MCF 10A (cell line): ENCODE measurements around the gene HMGCLL1. TPM values are rescaled to one million over a fixed set of nuclear protein-coding genes. Genes with fewer than 3 reads are reported as not detected.

Source experiments
- BruUV-seq: library from RNA; stranded (reverse); fragments of 400-500 nt; replicated peaks from 2 replicates; lab custom pipeline; 2021; lab: Mats Ljungman, UMichigan
- CTCF ChIA-PET: fragments of 300-600 bp; sonication (Branson Sonifier 250); formaldehyde crosslinking; extraction: SDS; loops from one replicate; lab custom pipeline; 2021; ENCODE audit warnings: antibody characterized with exemption, inconsistent platforms; lab: Yijun Ruan, JAX
- POLR2A ChIA-PET: fragments of 300-600, 350-650 bp; sonication (Branson Sonifier 250); formaldehyde crosslinking; extraction: SDS; loops from one replicate; lab custom pipeline; 2020; ENCODE audit warnings: antibody characterized with exemption, inconsistent platforms; lab: Yijun Ruan, JAX
- DNase-seq: peaks from one replicate; pipeline ENCODE4 v3.0.0-alpha.2; 2018; ENCODE audit not compliant: unreplicated experiment
- H3K27ac Mint-ChIP-seq: one replicate; pipeline ENCODE4 v1.8.0; 2022; ENCODE audit warnings: mild to moderate bottlenecking, low read depth, mixed read lengths; ENCODE audit not compliant: unreplicated experiment
- H3K27me3 Mint-ChIP-seq: one replicate; pipeline ENCODE4 v1.8.0; 2022; ENCODE audit warnings: mixed read lengths; ENCODE audit not compliant: insufficient read depth, unreplicated experiment
- H3K36me3 Mint-ChIP-seq: one replicate; pipeline ENCODE4 v1.8.0; 2022; ENCODE audit warnings: mild to moderate bottlenecking, moderate library complexity, mixed read lengths; ENCODE audit not compliant: insufficient read depth, unreplicated experiment
- H3K4me1 Mint-ChIP-seq: one replicate; pipeline ENCODE4 v1.8.0; 2022; ENCODE audit warnings: mixed read lengths; ENCODE audit not compliant: insufficient read depth, unreplicated experiment
- H3K4me3 Mint-ChIP-seq: one replicate; pipeline ENCODE4 v1.8.0; 2022; ENCODE audit warnings: mild to moderate bottlenecking, moderate library complexity, mixed read lengths; ENCODE audit not compliant: unreplicated experiment
- H3K9me3 Mint-ChIP-seq: one replicate; pipeline ENCODE4 v1.8.0; 2022; ENCODE audit warnings: mixed read lengths; ENCODE audit not compliant: unreplicated experiment
- intact Hi-C: fragments of 100-400 bp; cut with micrococcal nuclease; formaldehyde crosslinking; loops from 2 replicates; pipeline ENCODE4 v1.14.1; 2022
- total RNA-seq: library from RNA; stranded (reverse); gene quantifications from 2 replicates; pipeline ENCODE4 v1.2.3, GENCODE V29; 2022
- TF ChIP-seq, protein P1 (sequence below): fragments of 200-600 bp; IDR thresholded peaks from one replicate; pipeline ENCODE4 v1.8.0; 2022; ENCODE audit warnings: antibody characterized with exemption, mild to moderate bottlenecking; ENCODE audit not compliant: unreplicated experiment

HMGCLL1 gene
- total RNA-seq, 1 experiment from 2014 or later = 0.21 TPM

DNA sequence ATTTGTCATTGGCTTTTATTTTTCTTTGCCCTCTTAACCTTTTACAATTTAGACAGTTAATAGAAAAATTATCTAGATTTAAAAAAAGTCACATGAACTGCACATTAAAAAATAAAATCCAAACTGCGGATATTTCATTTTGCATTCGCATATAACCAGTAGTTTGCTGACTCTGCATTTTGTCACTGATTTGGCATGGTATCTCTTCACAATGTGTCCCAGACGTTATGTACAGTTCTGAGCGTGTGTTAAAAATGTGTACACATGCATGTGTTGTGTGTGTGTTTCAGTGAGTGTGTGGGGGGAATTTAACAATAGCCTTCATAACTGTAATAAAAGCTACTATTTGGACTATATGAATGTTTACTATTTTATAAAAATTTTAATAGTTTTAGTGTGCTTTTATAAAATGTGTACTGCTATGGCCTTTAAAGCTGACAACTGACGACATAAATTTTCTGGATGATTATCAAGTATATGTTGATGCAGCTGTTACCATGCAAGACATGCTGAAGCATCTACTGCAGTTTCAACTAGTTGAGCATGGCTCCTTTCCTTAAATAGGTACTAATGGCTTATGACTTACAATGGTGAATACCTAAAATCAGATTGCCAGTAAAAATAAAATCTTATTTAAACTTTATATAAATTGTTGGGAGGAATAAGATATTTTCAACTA, 67.7 kb downstream of the HMGCLL1 start:
- no TSS peak for BruUV-seq
- Mint-ChIP-seq H3K4me3 (no peak overlapping the region), H3K9me3 (no peaks in the 10 kb centered on the region), H3K36me3 (no peaks in the 10 kb centered on the region), H3K27ac (no peak overlapping the region), H3K27me3 (no peaks in the 10 kb centered on the region), H3K4me1 (no peaks in the 10 kb centered on the region)
- CTCF ChIA-PET = no interaction called here
- POLR2A ChIA-PET = no interaction called here
- intact Hi-C loops = no loop called here
- no peak for DNase-seq
- TF ChIP-seq, protein P1, sequence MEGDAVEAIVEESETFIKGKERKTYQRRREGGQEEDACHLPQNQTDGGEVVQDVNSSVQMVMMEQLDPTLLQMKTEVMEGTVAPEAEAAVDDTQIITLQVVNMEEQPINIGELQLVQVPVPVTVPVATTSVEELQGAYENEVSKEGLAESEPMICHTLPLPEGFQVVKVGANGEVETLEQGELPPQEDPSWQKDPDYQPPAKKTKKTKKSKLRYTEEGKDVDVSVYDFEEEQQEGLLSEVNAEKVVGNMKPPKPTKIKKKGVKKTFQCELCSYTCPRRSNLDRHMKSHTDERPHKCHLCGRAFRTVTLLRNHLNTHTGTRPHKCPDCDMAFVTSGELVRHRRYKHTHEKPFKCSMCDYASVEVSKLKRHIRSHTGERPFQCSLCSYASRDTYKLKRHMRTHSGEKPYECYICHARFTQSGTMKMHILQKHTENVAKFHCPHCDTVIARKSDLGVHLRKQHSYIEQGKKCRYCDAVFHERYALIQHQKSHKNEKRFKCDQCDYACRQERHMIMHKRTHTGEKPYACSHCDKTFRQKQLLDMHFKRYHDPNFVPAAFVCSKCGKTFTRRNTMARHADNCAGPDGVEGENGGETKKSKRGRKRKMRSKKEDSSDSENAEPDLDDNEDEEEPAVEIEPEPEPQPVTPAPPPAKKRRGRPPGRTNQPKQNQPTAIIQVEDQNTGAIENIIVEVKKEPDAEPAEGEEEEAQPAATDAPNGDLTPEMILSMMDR = no peak

DNA sequence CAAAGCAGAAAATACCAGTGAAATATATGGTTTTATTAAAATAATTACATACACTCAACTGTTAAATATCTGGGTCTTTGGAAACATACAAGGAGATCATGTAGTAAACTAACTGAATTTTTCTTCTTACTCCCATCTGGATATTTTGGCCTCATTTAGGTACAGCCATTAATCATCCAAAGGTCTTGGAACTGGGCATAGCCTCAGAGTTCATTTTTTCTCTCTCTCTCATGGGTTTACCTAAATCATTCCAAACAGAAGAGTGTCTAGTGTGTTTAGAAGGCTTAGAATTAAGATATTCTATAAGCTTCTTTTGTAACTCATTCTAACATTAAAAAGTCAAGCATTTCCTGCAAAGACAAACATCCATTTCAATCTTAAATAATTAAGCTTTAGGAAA, 79.4 kb downstream of the HMGCLL1 start:
- H3K27ac Mint-ChIP-seq = no peak overlapping the region
- H3K36me3 Mint-ChIP-seq = no peaks in the 10 kb centered on the region
- intact Hi-C loops = no loop called here
- H3K27me3 Mint-ChIP-seq = no peaks in the 10 kb centered on the region
- no peaks in the 10 kb centered on the region for H3K9me3 Mint-ChIP-seq
- DNase-seq = no peak
- ChIA-PET POLR2A (interaction anchor here (0.6 kb wide), 2 partner anchors 205 to 394 kb away, joined by 3 read pairs; no protein-coding TSS in a partner anchor), CTCF (no interaction called here)
- H3K4me1 Mint-ChIP-seq = no peaks in the 10 kb centered on the region
- no peak overlapping the region for H3K4me3 Mint-ChIP-seq
- BruUV-seq = no TSS peak
- TF ChIP-seq, protein P1 = no peak

DNA sequence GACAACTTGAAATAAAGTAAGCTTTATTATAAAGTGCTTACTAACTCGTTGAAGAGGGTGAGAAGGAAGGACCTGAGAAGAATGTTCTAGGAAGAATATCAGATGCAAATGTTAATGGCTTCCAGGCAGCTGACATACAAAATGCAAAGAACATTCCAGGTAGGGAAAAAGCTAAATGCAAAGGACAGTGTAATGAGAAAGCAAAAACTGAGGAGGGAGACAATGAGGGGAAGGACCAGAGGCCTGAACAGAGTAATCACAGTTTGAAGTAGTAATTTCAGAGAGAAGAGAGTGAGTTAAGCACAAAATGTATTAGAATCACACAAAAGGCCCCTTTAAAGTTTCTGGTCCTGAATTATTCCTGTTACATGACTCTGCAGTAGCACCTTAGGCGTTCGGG, 81.3 kb downstream of the HMGCLL1 start:
- no peaks in the 10 kb centered on the region for H3K4me1 Mint-ChIP-seq
- no peak for DNase-seq
- H3K27ac Mint-ChIP-seq = no peak overlapping the region
- ChIA-PET POLR2A (no interaction called here), CTCF (interaction anchor here (0.6 to 1.1 kb wide), 2 partner anchors 9 to 53 kb away, joined by 4 read pairs; no protein-coding TSS in a partner anchor)
- intact Hi-C loops = no loop called here
- no peaks in the 10 kb centered on the region for H3K36me3 Mint-ChIP-seq
- TF ChIP-seq, protein P1 = no peak
- H3K9me3 Mint-ChIP-seq = no peaks in the 10 kb centered on the region
- BruUV-seq = no TSS peak
- no peak overlapping the region for H3K4me3 Mint-ChIP-seq
- no peaks in the 10 kb centered on the region for H3K27me3 Mint-ChIP-seq

DNA sequence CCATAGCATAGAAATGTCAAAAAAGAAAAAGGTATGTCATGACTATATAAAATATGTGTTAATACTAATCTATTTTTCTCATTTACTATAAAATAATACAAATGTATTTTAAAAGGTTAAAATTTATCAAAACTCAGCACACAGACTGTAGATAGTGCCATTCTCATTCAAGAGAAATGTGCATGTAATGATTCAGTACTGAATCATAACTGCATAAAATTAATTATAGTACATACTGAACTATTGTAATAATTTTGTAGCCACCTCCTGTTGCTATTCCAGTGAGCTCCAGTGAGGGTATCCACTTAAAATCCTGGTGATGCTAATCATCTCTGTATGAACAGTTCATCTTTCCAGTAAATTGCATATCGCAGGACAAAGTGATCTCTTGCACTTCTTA, 82.8 kb downstream of the HMGCLL1 start:
- no TSS peak for BruUV-seq
- no peak for DNase-seq
- POLR2A ChIA-PET = interaction anchor here (1.4 kb wide), 1 partner anchor 15 kb away, joined by 5 read pairs; no protein-coding TSS in a partner anchor
- TF ChIP-seq, protein P1 = no peak
- intact Hi-C loops = no loop called here
- Mint-ChIP-seq H3K9me3 (no peaks in the 10 kb centered on the region), H3K4me3 (no peak overlapping the region), H3K4me1 (no peaks in the 10 kb centered on the region), H3K27me3 (no peaks in the 10 kb centered on the region), H3K27ac (no peak overlapping the region), H3K36me3 (no peaks in the 10 kb centered on the region)
- CTCF ChIA-PET = interaction anchor here (0.6 kb wide), 1 partner anchor 16 kb away, joined by 3 read pairs; no protein-coding TSS in a partner anchor
